Activated T-cell treated with anti-CD3 and anti-CD28 coated beads, Interleukin-2, amount 50 U/mL, for 4 hours (primary cell): Measurements from ENCODE around the gene PPA2. TPM values are rescaled to one million over a fixed set of nuclear protein-coding genes. Genes with fewer than 3 reads are reported as not detected.
A peak's percentile ranks its signal among the peaks of the same experiment; 100 is the strongest.
"Not testable (repeated sequence)": the region's sequence is repeated elsewhere in the genome, so short reads cannot be mapped to it uniquely, and the experiment has no call there.

ENCODE experiments used
- ATAC-seq, 2 donors: fragments of 200-7000 bp; cut with Tn5 transposase; one replicate each; pipeline ENCODE4 v1.10.0; 2021
- DNase-seq: peaks from one replicate; pipeline ENCODE4 v3.0.0-alpha.2; 2020
- H3K27me3 Mint-ChIP-seq: one replicate; pipeline ENCODE4 v1.8.0; 2021; ENCODE audit warnings: low read depth, mixed read lengths
- H3K36me3 Mint-ChIP-seq: one replicate; pipeline ENCODE4 v1.8.0; 2022; ENCODE audit warnings: mixed read lengths; ENCODE audit not compliant: insufficient read depth
- H3K4me1 Mint-ChIP-seq: one replicate; pipeline ENCODE4 v1.8.0; 2021; ENCODE audit warnings: low read depth, mixed read lengths
- H3K4me3 Mint-ChIP-seq: one replicate; pipeline ENCODE4 v1.8.0; 2021; ENCODE audit warnings: mild to moderate bottlenecking, moderate library complexity, mixed read lengths
- H3K9me3 Mint-ChIP-seq: one replicate; pipeline ENCODE4 v1.8.0; 2021; ENCODE audit warnings: mixed read lengths
- total RNA-seq, 3 donors: library from RNA; stranded (reverse); gene quantifications; one replicate each; pipeline ENCODE4 v1.2.1, GENCODE V29; 2021

Gene PPA2
- total RNA-seq, 3 donors from 2014 or later: 89.1 to 105 (median 91.7) TPM

DNA sequence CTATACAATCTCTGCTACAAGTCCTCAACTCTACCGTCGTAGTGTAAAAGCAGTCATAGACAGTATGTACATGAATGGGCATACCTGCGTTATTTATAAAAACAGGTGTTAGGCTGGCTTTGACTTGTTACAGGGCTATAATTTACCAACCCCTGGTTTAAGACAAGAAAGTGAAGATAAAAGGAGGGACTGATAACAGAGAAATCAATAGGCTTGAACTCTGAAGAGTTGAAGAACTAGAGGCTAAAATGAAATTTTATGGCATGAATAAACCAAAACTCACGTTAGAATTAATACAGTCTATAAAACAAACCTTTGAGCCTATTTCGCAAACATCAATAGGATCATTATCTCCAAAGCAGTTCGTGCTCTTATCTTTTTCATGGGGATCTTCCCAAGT is 36.2 kb downstream of the PPA2 start:
- H3K4me1 Mint-ChIP-seq: peaks cover 5% of the 10 kb centered on the region
- peaks cover 23% of the 10 kb centered on the region for H3K9me3 Mint-ChIP-seq
- DNase-seq (no peak), ATAC-seq (no peak)
- no peaks in the 10 kb centered on the region for H3K27me3 Mint-ChIP-seq
- H3K4me3 Mint-ChIP-seq: no peak overlapping the region
- H3K36me3 Mint-ChIP-seq: peaks cover 57% of the 10 kb centered on the region

- no peak for DNase-seq
- Mint-ChIP-seq H3K4me3 (no peak overlapping the region), H3K27me3 (no peaks in the 10 kb centered on the region), H3K4me1 (peaks cover 5% of the 10 kb centered on the region), H3K36me3 (peaks cover 64% of the 10 kb centered on the region), H3K9me3 (peaks cover 23% of the 10 kb centered on the region)
- no peak for ATAC-seq
These were observed 37.4 kb downstream of the PPA2 start for GRCh38 chr4:105436414-105436813.

DNA sequence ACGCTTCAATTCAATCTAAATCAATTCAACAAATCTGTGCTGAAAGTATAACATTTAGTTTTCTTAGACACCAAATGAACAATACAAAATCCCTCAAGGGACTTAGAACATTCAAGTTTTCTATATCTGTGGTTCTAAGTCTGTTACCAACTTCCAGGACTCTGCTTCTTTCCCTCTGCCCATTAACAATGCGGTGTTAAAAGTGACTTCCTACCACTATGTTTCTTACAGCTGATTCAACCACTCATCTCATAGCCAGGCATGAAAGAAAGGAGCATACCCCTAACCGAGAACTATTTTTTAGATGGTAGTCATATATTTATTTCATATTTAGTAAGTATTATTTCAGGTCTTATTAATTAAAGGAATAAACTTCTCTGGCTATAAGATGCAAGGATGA is 38.9 kb downstream of the PPA2 start:
- no peak overlapping the region for H3K4me3 Mint-ChIP-seq
- peaks cover 64% of the 10 kb centered on the region for H3K36me3 Mint-ChIP-seq
- DNase-seq (no peak), ATAC-seq (no peak)
- H3K9me3 Mint-ChIP-seq: peaks cover 23% of the 10 kb centered on the region
- H3K4me1 Mint-ChIP-seq: peaks cover 5% of the 10 kb centered on the region
- H3K27me3 Mint-ChIP-seq: no peaks in the 10 kb centered on the region

GRCh38 chr4:105433421-105433820 is 40.4 kb downstream of the PPA2 start:
- H3K36me3 Mint-ChIP-seq: peaks cover 64% of the 10 kb centered on the region
- no peak overlapping the region for H3K4me3 Mint-ChIP-seq
- ATAC-seq (no peak), DNase-seq (no peak)
- H3K27me3 Mint-ChIP-seq: no peaks in the 10 kb centered on the region
- peaks cover 5% of the 10 kb centered on the region for H3K4me1 Mint-ChIP-seq
- peaks cover 23% of the 10 kb centered on the region for H3K9me3 Mint-ChIP-seq

GRCh38 chr4:105432438-105432837 is 41.4 kb downstream of the PPA2 start:
- Mint-ChIP-seq H3K27me3 (no peaks in the 10 kb centered on the region), H3K9me3 (peaks cover 23% of the 10 kb centered on the region), H3K36me3 (peaks cover 65% of the 10 kb centered on the region), H3K4me3 (no peak overlapping the region), H3K4me1 (peaks cover 5% of the 10 kb centered on the region)
- ATAC-seq: no peak
- DNase-seq: no peak

DNA sequence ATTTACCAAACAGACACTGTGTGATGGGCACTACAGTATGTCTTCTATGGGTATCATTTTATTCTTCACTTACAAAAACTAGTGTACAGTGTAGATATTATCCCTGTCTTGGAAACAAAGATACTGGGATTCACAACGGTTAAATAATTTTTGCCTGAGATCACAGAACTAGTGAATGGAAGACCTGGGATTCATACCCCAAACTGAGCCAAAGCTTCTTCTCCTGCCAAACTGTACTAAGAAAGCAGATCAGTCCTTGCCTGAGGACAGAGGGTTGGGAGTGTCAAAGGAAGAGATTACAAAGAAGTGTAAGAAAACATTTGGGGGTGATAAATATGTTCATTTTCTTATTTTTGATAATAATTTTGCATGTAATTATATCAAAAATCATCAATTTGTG is 43.1 kb downstream of the PPA2 start:
- Mint-ChIP-seq H3K36me3 (peaks cover 64% of the 10 kb centered on the region), H3K27me3 (no peaks in the 10 kb centered on the region), H3K4me1 (peaks cover 5% of the 10 kb centered on the region), H3K4me3 (no peak overlapping the region), H3K9me3 (peaks cover 8% of the 10 kb centered on the region)
- no peak for ATAC-seq
- no peak for DNase-seq

DNA sequence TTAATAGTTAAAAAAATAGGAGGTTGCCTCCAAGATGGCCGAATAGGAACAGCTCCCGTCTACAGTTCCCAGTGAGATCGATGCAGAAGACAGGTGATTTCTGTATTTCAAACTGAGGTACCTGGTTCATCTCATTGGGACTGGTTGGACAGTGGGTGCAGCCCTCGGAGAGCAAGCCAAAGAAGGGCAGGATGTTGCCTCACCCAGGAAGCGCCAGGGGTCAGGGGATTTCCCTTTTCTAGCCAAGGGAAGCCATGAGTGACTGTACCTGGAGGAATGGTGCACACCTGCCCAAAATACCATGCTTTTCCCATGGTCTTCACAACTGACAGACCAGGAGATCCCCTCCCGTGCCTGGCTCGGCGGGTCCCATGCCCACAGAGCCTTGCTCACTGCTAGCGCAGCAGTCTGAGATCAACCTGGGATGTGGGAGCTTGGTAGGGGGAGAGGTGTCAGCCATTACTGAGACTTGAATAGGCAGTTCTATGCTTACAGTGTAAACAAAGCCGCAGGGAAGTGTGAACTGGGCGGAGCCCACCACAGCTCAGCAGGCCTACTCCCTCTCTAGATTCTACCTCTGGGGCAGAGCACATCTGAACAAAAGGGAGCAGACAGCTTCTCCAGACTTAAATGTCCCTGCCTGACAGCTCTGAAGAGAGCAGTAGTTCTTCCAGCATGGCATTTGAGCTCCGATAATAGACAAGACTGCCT is 47.5 kb downstream of the PPA2 start:
- H3K4me1 Mint-ChIP-seq: peaks cover 2% of the 10 kb centered on the region
- no peak for DNase-seq
- no peaks in the 10 kb centered on the region for H3K27me3 Mint-ChIP-seq
- peaks cover 62% of the 10 kb centered on the region for H3K36me3 Mint-ChIP-seq
- no peak for ATAC-seq
- H3K9me3 Mint-ChIP-seq: peaks cover 10% of the 10 kb centered on the region
- no peak overlapping the region for H3K4me3 Mint-ChIP-seq

- peak; percentile 23 to 38 for ATAC-seq
- H3K27me3 Mint-ChIP-seq: no peaks in the 10 kb centered on the region
- peaks cover 10% of the 10 kb centered on the region for H3K9me3 Mint-ChIP-seq
- no peak overlapping the region for H3K4me3 Mint-ChIP-seq
- H3K36me3 Mint-ChIP-seq: peaks cover 56% of the 10 kb centered on the region
- peaks cover 3% of the 10 kb centered on the region for H3K4me1 Mint-ChIP-seq
- no peak for DNase-seq
These were observed 51.5 kb downstream of the PPA2 start for GRCh38 chr4:105422207-105422920.

- no peak for ATAC-seq
- Mint-ChIP-seq H3K9me3 (no peaks in the 10 kb centered on the region), H3K27me3 (no peaks in the 10 kb centered on the region), H3K36me3 (peaks cover 42% of the 10 kb centered on the region), H3K4me3 (no peak overlapping the region), H3K4me1 (peaks cover 2% of the 10 kb centered on the region)
- no peak for DNase-seq
These were observed 56.2 kb downstream of the PPA2 start for GRCh38 chr4:105417624-105418023.

DNA sequence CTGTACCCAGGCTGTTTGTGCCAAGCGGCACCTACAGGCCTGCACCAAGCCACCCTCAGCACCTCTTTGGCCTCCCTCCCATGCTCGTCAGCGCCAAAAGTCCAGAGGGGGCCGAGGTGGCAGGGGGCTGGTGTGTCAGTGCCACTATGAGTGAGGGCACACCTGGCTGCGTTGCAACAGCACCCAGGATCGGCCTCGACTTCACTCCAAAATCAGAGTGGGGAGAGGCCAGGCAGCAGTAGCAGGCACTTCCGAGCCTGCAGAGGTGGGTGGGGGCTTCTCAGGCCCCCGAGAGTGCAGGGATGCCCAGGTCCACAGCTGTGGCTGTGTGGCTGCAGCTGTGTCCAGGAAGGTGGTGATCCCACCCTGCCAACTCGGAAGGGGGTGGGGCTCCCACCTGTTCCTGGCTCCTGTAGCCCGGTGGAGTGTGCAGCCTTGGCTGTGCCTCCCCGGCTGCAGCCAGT is 58.5 kb downstream of the PPA2 start:
- Mint-ChIP-seq H3K4me1 (peaks cover 1% of the 10 kb centered on the region), H3K27me3 (no peaks in the 10 kb centered on the region), H3K4me3 (no peak overlapping the region), H3K9me3 (peaks cover 3% of the 10 kb centered on the region), H3K36me3 (peaks cover 56% of the 10 kb centered on the region)
- no peak for ATAC-seq
- DNase-seq: no peak

DNA sequence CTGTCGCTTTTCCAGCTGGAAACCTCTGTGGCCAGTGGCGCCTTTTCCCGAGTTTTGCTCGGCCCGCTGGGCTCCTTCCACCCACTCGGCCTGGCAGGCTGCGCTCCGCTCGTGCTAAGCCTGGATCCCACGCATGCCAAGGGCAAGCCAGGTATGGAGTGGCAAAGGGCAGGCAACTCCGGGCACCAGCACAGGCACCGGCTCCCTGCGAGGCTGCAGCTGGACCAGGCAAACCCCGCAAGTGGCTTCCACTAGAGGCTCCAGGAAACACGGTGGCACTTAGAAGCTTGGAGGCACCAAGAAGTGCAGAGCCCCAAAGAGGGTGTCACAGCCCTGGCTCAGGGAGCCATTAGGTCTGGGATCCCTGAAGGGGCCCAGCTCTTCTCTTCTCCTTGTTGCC is 59.5 kb downstream of the PPA2 start:
- no peak overlapping the region for H3K4me3 Mint-ChIP-seq
- ATAC-seq: no peak
- no peaks in the 10 kb centered on the region for H3K27me3 Mint-ChIP-seq
- H3K36me3 Mint-ChIP-seq: peaks cover 64% of the 10 kb centered on the region
- no peak for DNase-seq
- peaks cover 2% of the 10 kb centered on the region for H3K4me1 Mint-ChIP-seq
- peaks cover 7% of the 10 kb centered on the region for H3K9me3 Mint-ChIP-seq

GRCh38 chr4:105409135-105409534 is 64.7 kb downstream of the PPA2 start:
- H3K4me3 Mint-ChIP-seq, H3K27me3 Mint-ChIP-seq, H3K4me1 Mint-ChIP-seq, DNase-seq, ATAC-seq, H3K9me3 Mint-ChIP-seq: not testable (repeated sequence)
- H3K36me3 Mint-ChIP-seq: peaks cover 69% of the 10 kb centered on the region

GRCh38 chr4:105400901-105401677 is 72.8 kb downstream of the PPA2 start:
- H3K4me1 Mint-ChIP-seq: peaks cover 3% of the 10 kb centered on the region
- H3K36me3 Mint-ChIP-seq: peaks cover 41% of the 10 kb centered on the region
- DNase-seq: no peak
- H3K27me3 Mint-ChIP-seq: no peaks in the 10 kb centered on the region
- ATAC-seq: no peak
- H3K4me3 Mint-ChIP-seq: no peak overlapping the region
- H3K9me3 Mint-ChIP-seq: no peaks in the 10 kb centered on the region

DNA sequence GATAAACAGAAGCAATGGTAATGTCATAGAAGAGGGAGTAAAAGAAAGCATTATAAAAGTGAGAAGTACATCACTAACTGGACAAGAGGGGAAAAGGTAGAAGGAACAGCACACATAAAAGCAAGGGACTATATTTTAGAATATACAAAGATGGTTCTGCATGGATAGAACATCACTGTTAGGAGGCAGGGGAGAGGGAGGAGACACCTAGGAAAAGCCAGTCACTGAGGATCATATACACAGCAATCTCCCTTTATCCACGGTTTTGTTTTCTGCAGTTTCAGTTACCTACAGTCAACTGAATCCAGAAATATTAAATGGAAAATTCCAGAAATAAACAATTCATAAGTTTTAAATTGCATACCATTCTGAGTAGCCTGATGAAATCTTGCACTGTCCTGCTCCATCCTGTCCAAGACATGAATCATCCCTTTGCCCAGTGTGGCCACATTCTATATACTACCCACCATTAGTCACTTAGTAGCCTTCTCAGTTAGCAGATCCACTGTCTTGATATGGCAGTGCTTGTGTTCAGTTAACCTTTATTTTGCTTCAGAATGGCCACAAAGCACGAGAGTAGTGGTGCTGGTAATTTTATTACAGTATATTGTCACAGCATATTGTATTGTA is 74.2 kb downstream of the PPA2 start:
- no peak overlapping the region for H3K4me3 Mint-ChIP-seq
- no peaks in the 10 kb centered on the region for H3K9me3 Mint-ChIP-seq
- H3K4me1 Mint-ChIP-seq: no peaks in the 10 kb centered on the region
- H3K27me3 Mint-ChIP-seq: no peaks in the 10 kb centered on the region
- ATAC-seq (no peak), DNase-seq (no peak)
- H3K36me3 Mint-ChIP-seq: peaks cover 37% of the 10 kb centered on the region
